NCI-H2227 treated with DMSO at 0.1 percent for 48 hours (cell line): ENCODE measurements around the gene CSTPP1.
"Not testable (repeated sequence)": the region's sequence is repeated elsewhere in the genome, so short reads cannot be mapped to it uniquely, and the experiment has no call there.

Source experiments
- DNase-seq: peaks from one replicate; lab custom pipeline; 2025; lab: John Stamatoyannopoulos, UW

CSTPP1 gene

DNA sequence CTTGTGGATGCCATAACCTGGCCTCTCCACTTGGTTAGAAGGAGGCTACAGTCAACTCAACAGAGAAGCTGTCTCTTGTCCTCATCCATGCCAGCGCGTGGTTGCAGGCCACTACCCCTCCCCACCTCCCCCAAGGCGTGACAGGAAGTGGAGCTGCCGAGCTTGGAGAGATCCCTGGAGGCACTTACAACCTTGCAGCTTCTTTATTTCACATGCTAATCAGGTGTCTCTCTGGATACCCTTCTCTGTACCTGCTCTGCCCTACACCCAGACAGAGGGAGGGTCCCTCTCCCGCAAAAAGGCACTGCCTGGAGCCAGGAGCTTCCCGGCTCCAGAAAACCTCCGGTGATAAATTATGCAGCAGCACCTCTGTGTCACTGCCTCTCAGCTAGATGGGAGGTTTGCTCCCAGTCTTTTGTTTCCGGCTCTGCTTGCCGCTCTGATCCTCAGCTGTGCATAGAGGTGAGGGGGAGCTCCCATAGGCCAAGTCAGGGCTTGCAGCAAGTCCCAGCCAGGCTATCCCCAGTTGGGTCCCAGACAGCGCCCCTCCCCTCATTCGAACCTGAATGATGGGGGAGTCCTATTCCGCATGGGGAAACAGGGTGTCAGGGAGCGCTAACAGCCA, 23.9 kb upstream of the CSTPP1 start:
- peak; percentile 31 for DNase-seq

DNA sequence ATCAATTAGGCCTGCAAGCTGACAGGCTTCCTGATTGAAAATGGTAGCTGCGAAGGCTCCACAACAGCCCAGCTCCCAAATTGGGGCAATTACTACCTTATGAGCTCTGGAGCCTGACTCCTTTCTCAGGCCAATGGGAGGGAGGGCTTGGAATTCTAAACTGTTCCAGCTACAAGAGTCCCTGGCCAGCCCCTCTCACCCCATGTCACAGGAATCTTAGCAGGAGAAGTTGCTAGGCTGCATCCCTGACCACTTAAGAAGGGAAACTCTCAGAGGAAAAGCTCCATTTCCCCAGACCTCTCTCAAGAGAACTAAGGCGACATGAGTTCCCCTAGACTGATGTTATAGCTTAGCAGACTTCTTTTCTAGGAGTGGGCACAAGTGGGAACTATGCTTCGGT, 23.1 kb upstream of the CSTPP1 start:
- no peak for DNase-seq

GRCh38 chr11:46914363-46914762, 22.2 kb upstream of the CSTPP1 start:
- DNase-seq: no peak

- no peak for DNase-seq
Measured at GRCh38 chr11:46914910-46915309, 21.7 kb upstream of the CSTPP1 start.

DNA sequence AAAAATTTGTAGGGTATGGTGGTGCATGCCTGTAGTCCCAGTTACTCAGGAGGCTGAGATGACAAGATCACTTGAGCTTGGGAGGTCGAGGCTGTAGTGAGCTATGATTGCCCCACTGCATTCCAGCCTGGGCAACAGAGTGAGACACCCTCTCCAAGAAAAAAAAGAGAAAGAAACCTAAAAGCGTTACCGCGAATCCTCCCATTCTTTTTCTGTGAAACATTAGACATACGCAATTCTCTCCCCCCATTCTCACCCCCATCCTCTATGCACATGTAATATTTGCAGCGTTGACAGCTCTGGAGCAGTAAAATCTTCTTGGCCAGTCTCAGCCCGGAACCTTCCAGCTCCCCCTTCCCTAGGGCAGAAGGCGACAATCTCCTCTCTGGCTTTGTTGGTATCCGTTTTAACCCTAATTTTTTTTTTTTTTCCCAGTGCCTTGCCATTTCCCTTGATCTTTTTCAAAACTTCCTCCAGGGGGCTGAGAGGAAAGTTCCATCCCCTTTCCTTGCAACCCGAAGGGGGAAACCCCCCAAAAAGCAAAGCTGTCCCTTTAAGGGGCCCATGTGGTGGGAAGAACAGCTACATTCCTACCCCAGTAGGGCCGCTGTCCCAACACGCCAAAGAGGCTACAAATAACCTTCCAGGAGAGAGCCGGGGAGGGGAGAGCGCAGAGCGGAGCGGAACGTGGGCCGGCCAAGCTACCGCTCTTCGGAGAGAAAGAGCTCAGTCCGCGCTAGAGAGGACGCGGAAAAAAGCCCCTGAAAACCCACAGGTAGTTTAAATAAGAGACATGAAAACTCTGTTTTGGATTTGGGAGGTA, 20.1 kb upstream of the CSTPP1 start:
- DNase-seq: no peak

GRCh38 chr11:46917109-46917761, 19.3 kb upstream of the CSTPP1 start:
- DNase-seq: no peak

- no peak for DNase-seq
Measured at GRCh38 chr11:46917762-46918082, 18.8 kb upstream of the CSTPP1 start.

DNA sequence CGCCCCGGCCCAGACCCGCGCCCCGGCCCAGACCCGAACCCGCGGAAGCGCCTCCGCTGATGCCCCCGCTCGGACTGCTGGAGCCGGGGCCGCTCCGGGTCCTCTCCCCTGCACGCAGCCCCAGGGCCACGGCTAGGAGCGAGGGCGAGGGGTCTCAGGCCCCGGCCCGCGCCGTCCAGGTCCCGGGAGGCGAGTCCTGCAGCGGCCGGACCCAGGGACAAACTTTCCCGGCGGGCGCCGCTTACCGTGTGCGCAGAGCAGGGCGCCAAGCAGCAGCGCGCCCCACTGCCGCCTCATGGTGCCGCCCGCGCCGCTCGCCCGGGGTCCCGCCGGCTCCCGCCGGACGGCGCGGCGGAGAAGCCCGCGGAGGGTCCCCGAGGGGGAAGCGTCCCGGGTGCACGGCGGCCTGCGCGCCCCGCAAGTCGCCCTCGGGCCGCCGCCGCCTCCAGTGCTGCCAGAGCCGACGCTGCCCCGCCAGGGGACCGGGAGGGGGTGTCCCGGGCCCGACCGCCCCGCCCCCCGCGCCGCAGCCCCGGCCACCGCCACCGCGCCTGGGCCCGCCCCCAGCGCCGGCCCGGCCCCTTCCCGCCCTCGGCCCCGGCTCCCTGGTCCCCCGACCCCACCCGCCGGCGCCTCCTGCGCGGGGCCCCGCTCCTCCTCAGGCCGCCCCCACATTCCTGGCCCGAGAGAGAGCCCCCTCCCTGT, 18.3 kb upstream of the CSTPP1 start, which contains the start of gene LRP4:
LRP4 (minus strand) TSS at position 468 of the 705 bp plus-strand sequence; CDS start at position 297, 171 bp downstream.
- no peak for DNase-seq

- DNase-seq: no peak
Measured at GRCh38 chr11:46918788-46919513, 17.6 kb upstream of the CSTPP1 start.

- no peak for DNase-seq
Measured at GRCh38 chr11:46920755-46921154, 15.8 kb upstream of the CSTPP1 start.

- DNase-seq: not testable (repeated sequence)
Measured at GRCh38 chr11:46927928-46928327, 8.6 kb upstream of the CSTPP1 start.

DNA sequence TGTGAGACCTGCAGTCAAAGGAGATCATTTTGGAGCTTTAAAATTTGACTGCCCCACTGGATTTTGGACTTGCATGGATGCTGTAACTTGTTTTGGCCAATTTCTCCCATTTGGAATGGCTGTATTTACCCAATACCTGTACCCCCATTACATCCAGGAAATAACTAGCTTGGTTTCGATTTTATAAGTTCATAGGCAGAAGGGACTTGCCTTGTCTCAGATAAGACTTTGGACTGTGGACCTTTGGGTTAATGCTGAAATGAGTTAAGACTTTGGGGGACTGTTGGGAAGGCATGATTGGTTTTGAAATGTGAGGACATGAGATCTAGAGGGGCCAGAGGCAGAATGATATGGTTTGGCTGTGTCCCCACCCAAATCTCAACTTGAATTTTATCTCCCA, 7.9 kb upstream of the CSTPP1 start:
- not testable (repeated sequence) for DNase-seq

- DNase-seq: no peak
Measured at GRCh38 chr11:46930089-46930488, 6.5 kb upstream of the CSTPP1 start.

DNA sequence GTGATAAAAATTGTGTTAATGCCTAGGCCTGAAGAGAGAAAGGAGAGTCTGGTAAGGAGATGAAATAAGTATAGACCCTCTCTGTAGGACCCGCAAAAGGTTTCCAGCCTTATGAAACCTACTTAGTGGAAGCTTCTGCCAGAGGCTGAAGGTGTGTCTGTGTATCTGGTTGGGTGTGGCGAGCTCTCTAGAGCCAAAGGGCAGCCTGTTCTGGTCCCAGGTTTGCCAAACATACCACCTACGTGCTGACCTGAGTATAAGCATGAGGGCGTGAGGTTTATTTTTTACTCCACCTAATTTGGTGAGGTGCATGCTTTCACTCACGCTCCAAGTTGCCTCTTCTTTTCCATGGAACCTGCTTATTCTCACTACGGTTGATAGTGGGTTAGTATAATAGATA, 5.6 kb downstream of the CSTPP1 start:
- no peak for DNase-seq

- DNase-seq: no peak
Measured at GRCh38 chr11:46944356-46945075, 8.0 kb downstream of the CSTPP1 start.

GRCh38 chr11:46947399-46948077, 11.0 kb downstream of the CSTPP1 start:
- DNase-seq: no peak

DNA sequence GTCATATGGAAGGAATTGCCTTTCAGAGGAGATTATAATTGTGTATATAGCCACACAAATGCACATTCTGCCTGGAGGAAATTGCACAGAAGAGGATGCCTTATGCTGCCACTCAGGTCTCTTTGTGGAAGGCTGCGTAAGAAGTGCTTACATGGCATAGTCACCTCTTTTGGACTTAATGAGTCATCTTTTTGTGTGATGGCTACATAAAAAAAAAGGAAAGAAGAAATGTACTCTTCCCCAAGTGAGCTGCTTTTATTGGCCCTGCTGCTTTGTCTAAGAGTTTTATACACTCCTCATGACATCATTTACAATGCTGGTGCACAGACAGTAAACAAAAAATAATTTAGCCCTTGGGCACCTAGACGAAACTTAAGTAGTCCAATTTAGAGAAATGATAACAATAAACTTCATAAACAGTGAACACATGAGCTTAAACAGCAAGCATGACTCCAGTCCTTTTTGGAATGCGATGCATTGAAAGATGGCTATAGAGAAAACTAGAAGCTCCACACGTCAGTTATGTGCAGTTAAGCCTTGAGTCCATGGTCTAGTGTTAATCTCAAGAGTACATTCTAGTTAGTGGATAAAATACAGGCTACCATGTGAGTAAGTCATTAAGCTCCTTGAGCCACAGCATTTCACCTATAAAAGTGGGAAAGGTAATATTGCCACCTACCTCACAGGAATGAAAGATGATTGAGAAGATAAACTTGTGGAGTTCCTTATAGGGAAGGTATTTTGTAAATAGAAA, 12.0 kb downstream of the CSTPP1 start:
- peak; percentile 14 for DNase-seq

GRCh38 chr11:46949297-46949696, 12.7 kb downstream of the CSTPP1 start:
- no peak for DNase-seq

- DNase-seq: no peak
Measured at GRCh38 chr11:46951864-46952263, 15.3 kb downstream of the CSTPP1 start.

DNA sequence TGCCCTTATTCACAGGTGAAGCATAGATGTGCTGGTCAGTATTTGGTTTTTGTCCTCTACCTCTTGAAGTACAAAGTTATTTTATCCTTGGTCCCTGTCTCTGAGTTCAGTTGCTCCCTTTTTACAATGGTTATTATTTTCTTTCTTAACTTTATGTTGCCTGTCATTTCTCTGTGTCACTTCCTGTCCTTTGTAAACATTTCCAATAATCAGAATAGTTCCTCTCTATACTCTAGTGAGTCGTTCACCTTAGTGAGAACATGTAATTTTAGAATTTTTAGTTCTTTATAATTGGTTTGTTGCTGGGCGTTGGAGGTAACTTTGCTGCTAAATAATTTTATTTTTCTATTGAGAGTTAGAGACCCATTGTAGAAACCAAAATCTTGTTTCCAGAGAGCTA, 16.0 kb downstream of the CSTPP1 start:
- no peak for DNase-seq
